ENCODE measurements around the gene PTPRG.

GRCh38 chr3:61594144-61594963 lies 33.0 kb downstream of the PTPRG start:
- TF ChIP-seq CTCF (conservative IDR thresholded peaks at IDR 0.05; ENCODE audit: low read depth, low read length), result no peak
- no peak for TF ChIP-seq EZH2 (IDR thresholded peaks at IDR 0.05; ENCODE audit: low read length, unreplicated experiment)
- no peak for TF ChIP-seq EZH2phosphoT487 (IDR thresholded peaks at IDR 0.05; ENCODE audit: borderline replicate concordance, low read length)

Measured in PC-3 (cell line).